ENCODE results near the gene SDHC.

DNA sequence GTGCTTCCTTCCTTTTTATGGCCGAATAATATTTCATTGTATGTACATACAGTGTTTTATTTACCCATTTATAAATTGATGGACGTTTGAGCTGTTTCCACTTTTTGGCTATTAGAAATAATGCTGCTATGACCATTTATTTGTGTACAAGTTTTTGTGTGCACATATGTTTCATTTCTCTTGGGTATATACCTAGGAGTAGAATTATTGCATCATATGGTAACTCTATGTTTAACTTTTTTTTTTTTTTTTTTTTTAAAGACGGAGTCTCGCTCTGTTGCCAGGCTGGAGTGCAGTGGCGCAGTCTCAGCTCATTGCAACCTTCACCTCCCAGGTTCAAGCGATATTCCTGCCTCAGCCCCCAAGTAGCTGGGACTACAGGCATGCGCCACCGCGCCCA, 19.0 kb downstream of the SDHC start:
- TF ChIP-seq YY1 (tag by site-specific recombination; IDR thresholded peaks at IDR 0.05), result no peak
- TF ChIP-seq, protein P1, sequence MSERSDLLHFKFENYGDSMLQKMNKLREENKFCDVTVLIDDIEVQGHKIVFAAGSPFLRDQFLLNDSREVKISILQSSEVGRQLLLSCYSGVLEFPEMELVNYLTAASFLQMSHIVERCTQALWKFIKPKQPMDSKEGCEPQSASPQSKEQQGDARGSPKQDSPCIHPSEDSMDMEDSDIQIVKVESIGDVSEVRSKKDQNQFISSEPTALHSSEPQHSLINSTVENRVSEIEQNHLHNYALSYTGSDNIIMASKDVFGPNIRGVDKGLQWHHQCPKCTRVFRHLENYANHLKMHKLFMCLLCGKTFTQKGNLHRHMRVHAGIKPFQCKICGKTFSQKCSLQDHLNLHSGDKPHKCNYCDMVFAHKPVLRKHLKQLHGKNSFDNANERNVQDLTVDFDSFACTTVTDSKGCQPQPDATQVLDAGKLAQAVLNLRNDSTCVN (tag by site-specific recombination; optimal IDR thresholded peaks at IDR 0.05), result no peak
- no peak for TF ChIP-seq ZNF24 (tag by site-specific recombination; IDR thresholded peaks at IDR 0.05)
- TF ChIP-seq, protein P2, sequence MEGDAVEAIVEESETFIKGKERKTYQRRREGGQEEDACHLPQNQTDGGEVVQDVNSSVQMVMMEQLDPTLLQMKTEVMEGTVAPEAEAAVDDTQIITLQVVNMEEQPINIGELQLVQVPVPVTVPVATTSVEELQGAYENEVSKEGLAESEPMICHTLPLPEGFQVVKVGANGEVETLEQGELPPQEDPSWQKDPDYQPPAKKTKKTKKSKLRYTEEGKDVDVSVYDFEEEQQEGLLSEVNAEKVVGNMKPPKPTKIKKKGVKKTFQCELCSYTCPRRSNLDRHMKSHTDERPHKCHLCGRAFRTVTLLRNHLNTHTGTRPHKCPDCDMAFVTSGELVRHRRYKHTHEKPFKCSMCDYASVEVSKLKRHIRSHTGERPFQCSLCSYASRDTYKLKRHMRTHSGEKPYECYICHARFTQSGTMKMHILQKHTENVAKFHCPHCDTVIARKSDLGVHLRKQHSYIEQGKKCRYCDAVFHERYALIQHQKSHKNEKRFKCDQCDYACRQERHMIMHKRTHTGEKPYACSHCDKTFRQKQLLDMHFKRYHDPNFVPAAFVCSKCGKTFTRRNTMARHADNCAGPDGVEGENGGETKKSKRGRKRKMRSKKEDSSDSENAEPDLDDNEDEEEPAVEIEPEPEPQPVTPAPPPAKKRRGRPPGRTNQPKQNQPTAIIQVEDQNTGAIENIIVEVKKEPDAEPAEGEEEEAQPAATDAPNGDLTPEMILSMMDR (tag by site-specific recombination; IDR thresholded peaks at IDR 0.05), result no peak
- TF ChIP-seq ZNF530 (tag by site-specific recombination; IDR thresholded peaks at IDR 0.05; ENCODE audit: low read depth), result no peak
- no peak for TF ChIP-seq ZBTB1 (tag by site-specific recombination; IDR thresholded peaks at IDR 0.05)
- no peak for TF ChIP-seq TRIM28 (IDR thresholded peaks at IDR 0.05; ENCODE audit: borderline replicate concordance, low read length)
- TF ChIP-seq ZNF157 (tag by site-specific recombination; IDR thresholded peaks at IDR 0.05), result no peak
- no peak for TF ChIP-seq ZNF114 (tag by site-specific recombination; IDR thresholded peaks at IDR 0.05)
